VCaP (cell line): ENCODE measurements around the gene CYSRT1.

ENCODE experiments used
- H3K27ac ChIP-seq: fragments of 450-650 bp; 2 replicates; pipeline ENCODE4 v1.5.1; 2017
- TF ChIP-seq, protein P1 (sequence below): fragments of 450-650 bp; conservative IDR thresholded peaks from 2 replicates; pipeline ENCODE4 v1.5.1; 2017; ENCODE audit warnings: mild to moderate bottlenecking, moderate library complexity

Gene CYSRT1

DNA sequence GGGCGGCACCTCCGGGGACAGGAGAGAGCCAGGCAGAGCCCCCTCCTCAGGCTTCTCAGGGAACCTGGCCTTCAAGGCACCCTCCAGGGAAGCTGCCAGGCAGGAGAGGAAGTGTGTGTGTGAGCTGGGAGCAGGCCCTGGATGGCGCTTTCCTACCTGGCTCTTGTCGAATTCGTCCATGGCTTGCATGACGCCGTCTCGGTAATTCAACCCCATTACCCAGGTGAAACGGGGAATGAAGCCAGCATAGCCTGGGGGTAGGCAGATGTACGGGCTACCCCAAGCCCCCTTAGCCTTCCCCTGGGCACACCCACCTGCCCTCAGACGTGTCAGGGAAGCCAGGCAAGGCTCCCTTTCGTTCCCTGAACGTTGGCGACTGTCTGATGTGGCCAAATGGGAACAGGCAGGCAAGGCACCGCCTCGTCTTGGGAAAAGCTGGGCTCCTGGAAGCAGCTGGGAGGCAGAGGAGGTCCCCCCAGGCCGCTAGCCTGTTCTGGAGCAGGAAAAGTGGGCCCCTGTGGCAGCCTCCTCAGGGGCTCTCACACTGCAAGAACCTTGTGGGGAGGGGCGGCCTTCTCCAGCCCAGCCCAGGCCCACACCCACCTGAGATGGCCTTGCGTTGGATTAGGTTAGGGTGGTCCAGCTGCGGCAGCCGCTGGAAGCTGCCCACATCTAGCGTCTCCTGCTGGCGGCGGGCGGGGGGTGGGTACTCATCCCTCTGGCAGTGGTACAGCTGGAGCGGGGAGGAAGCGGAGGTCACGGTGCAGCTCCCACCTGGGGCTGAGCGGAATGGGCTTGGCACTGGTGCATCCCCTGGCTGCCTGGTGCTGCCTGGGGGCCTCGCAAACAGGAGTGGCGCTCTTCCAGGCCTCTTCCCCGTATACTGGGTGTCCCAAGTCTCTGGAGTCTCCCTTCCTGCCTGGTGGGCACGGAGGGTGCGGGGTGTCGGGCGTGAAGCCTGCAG is 19.8 kb downstream of the CYSRT1 start:
- H3K27ac ChIP-seq, result peak overlapping the region; percentile 100
- TF ChIP-seq, protein P1, sequence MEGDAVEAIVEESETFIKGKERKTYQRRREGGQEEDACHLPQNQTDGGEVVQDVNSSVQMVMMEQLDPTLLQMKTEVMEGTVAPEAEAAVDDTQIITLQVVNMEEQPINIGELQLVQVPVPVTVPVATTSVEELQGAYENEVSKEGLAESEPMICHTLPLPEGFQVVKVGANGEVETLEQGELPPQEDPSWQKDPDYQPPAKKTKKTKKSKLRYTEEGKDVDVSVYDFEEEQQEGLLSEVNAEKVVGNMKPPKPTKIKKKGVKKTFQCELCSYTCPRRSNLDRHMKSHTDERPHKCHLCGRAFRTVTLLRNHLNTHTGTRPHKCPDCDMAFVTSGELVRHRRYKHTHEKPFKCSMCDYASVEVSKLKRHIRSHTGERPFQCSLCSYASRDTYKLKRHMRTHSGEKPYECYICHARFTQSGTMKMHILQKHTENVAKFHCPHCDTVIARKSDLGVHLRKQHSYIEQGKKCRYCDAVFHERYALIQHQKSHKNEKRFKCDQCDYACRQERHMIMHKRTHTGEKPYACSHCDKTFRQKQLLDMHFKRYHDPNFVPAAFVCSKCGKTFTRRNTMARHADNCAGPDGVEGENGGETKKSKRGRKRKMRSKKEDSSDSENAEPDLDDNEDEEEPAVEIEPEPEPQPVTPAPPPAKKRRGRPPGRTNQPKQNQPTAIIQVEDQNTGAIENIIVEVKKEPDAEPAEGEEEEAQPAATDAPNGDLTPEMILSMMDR, result no peak

DNA sequence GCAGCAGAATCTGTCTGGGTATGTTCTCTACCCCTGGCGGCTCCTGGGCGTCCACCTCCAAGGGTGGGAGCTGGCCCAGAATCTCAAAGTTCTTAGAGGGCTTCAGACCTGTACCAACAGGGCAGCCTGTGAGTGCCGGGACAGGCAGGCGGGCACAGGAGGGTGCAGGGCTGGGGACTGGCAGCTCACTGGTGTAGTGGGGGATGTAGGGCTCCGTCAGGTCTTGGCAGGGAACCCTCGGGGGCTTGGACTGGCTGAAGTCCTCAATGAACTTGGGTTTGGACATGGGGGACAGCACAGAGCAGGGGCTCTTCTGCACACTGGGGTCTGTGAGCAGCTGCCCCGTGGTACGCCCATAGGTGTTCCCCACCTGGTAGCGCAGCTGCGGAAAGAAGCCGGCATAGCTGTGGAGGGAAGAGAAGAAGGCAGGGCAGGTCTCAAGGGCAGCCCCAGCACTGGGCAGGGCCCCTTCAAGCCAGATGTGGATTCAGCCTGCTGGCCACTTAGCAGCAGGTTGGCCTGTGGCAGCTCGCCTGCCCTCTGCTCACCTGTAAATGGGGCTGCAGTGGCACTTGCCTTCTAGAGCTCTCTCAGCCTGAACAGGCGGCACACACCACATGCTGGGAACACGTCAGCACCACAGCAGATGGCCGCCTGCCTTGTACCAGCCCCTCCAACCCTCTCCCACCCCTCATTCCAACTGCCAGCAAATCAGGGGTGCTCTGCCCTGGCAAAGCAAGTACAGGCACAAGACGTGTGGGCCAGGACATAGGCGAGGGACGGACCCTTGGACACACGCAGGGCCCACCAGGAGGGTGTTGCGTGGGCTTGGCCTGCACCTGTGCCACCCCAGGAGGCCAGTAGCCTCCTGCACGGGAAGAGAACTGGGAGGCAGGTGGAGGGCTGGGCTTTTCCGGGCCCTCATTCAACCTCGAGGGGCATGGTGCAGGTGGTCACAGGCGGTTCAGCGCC is 20.8 kb downstream of the CYSRT1 start:
- TF ChIP-seq, protein P1, result no peak
- peak overlapping the region; percentile 100; the same call in 1 of the 2 replicates for H3K27ac ChIP-seq

DNA sequence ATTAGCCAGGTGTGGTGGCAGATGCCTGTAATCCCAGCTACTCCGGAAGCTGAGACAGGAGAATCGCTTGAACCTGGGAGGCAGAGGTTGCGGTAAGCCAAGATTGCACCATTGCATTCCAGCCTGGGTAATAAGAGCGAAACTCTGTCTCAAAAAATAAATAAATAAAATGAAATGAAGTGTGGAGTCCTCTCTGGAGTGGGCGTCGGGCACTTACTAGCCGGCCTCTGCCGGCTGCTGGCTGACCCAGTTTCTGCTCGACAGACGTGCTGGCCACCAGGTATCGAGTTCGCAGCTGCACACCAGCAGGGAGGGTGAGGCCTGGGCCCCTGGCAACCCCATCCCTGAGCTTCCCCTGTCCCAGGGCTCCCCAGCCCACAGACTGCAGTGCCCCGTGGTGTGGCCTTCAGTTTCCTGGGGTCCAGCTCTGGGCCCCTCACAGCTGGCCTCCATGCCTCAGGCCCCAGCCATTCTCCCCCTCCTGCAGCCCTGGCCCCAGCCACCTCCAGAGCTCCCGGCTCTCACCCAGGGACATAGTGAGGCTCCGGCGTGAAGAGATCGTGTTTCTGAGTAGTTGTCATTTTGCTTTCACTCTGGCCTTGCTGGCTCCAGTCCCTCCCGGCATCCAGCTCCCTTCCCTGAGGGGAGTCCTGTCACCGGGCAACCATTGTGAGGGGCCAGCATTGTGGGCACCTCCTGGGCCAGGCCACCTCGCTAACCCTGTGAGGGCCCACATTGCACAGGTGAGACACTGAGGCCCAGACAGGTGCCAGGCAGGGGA is 22.4 kb downstream of the CYSRT1 start:
- TF ChIP-seq, protein P1, result no peak
- no peak overlapping the region for H3K27ac ChIP-seq

DNA sequence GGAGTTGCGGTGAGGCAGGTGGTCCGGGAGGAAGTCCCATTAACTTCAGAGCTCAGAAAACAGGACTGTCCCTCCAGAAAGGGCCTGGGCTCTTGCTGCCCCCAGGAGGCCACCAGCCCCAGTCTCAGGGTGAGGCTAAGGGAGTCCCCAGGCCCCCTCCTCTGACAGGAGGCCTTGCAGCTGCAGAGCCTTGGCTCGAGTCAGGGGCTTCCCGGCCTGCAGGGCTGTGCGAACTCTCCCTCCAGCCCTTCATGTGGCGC is 22.9 kb downstream of the CYSRT1 start:
- H3K27ac ChIP-seq, result no peak overlapping the region
- TF ChIP-seq, protein P1, result no peak

DNA sequence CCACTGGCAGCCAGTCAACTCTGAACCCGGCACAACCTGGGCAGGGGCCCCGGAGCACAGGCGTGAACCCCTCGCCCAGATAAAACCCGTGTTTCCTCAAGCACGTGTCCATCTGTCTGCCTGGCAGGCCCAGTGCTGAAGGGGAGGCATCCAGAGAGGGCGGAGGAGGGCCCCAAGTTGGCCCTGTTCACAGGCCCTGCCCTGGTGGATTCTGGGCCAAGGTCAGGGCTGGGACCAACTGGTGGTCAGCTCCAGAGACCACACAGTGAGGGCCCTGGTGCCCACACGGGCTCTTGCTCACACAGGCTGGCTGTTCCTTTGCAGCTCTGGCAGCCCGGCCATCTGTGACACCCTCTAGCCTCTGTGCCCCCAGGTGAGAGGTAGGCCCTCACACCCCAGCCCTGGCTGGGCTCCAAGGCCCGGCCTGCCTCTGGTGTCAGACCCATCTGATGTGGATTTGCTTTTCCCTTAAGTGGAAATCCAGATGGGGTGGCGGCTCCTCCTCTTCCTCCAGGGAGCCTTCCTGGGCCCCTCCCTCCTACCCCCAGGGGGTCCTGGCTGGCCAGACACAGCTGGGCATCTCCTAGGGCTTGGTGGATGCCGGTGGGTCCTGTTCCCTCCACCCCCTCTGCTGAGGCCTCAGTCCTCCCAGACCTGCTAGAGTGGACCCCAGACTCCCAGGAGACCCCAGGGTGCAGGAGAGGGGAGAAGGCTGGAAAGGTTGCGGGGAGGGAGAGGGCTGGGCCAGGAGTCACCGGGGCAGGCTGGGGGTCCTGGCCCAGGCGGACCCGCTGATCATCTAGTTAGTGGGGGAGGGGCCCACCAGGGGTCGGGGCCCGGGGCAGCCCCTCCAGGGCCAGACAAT is 25.6 kb downstream of the CYSRT1 start:
- no peak overlapping the region for H3K27ac ChIP-seq
- TF ChIP-seq, protein P1, result no peak

DNA sequence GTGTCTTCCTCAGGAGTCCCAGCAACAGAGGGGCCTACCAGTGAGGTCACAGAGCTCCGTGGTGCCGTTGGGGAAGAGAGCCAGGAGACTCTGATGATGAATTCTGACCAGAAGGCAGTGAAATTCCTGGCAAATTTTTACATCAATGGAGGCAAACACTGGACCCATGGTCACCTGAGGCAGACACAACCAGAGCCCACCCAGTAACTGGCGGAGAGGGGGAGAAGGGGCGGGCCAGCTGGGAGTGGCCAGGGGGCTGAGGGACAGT is 26.2 kb downstream of the CYSRT1 start, which contains the start of gene STPG3:
Gene STPG3 (plus strand): TSS at position 93 of the 268 bp plus-strand sequence. CDS start 1 bp downstream, at position 94.
- no peak within 1 kb of the TSS for H3K27ac ChIP-seq
- TF ChIP-seq, protein P1, result no peak
